Measurements from ENCODE around the gene MBNL2. TPM values are rescaled to one million over a fixed set of nuclear protein-coding genes. Genes with fewer than 3 reads are reported as not detected.

MBNL2 gene
- total and polyA plus RNA-seq, 2 of the 4 experiments (the other 2 are of a cell fraction): 26.9 to 103 TPM

GRCh38 chr13:97434397-97435201 is 212.5 kb downstream of the MBNL2 start:
- peak overlapping the region; percentile 46 for H3K18ac ChIP-seq (ENCODE audit: low read depth, low read length)
- H2AK9ac ChIP-seq (replicated peaks; ENCODE audit: low read depth, low read length, poor library complexity): peak overlapping the region; percentile 85
- H3K4me2 ChIP-seq (ENCODE audit: low read depth, low read length): peak overlapping the region; percentile 99
- dilution Hi-C loops (cut with HindIII; ENCODE audit: low sequenced_read_pairs, unreplicated experiment): no loop called here
- H3K27ac ChIP-seq (ENCODE audit: insufficient read depth, low read length): peak overlapping the region; percentile 76
- WGBS, 2 experiments (ENCODE audit: extremely low coverage in 2 of 2, insufficient read length in 1 of 2): 0% methylated on average over 29 of the region's 60 CpGs; no CpG with 5 or more reads in 1 of the 2 experiments
- ChIA-PET POLR2A (ENCODE audit: unreplicated experiment) (no interaction called here), CTCF (no interaction called here)
- H3K9me1 ChIP-seq (ENCODE audit: insufficient read depth, low read length): peaks cover 5% of the 10 kb centered on the region
- H2BK120ac ChIP-seq (ENCODE audit: low read depth, low read length): peak overlapping the region; percentile 27; the same call in 1 of the 2 replicates
- H4K91ac ChIP-seq (ENCODE audit: insufficient read depth, low read depth, low read length): peak overlapping the region; percentile 5; the same call in 1 of the 2 replicates
- no peak overlapping the region for H2BK20ac ChIP-seq (ENCODE audit: low read depth, low read length)
- H2BK15ac ChIP-seq (ENCODE audit: low read depth, low read length): peak overlapping the region; percentile 68; the same call in 1 of the 3 replicates
- BruUV-seq (replicated peaks): no TSS peak
- peaks cover 13% of the 10 kb centered on the region for H4K20me1 ChIP-seq (ENCODE audit: insufficient read depth, low read length)
- in situ Hi-C loops (cut with MboI; ENCODE audit: low sequenced_read_pairs): no loop called here
- no peaks in the 10 kb centered on the region for H3K9me3 ChIP-seq (ENCODE audit: control insufficient read depth, insufficient read depth, low read length)
- H3K23ac ChIP-seq (ENCODE audit: low read depth, low read length): peak overlapping the region; percentile 97
- H4K8ac ChIP-seq (ENCODE audit: low read depth in 2 of 2, low read length in 2 of 2): peak overlapping the region in 1 of 2 experiments; percentile 44; a peak in 1 of 4 replicates
- peak overlapping the region; percentile 93 for H3K14ac ChIP-seq (replicated peaks; ENCODE audit: low read depth, low read length)
- peak overlapping the region; percentile 57 for H2BK5ac ChIP-seq (ENCODE audit: low read depth, low read length, poor library complexity, severe bottlenecking)
- no peaks in the 10 kb centered on the region for H3K27me3 ChIP-seq (ENCODE audit: control insufficient read depth, insufficient read depth, low read length)
- H3K79me1 ChIP-seq (ENCODE audit: low read depth in 1 of 2, low read length in 2 of 2): peaks cover 18 to 51% of the 10 kb centered on the region in 2 experiments
- H3K9ac ChIP-seq (ENCODE audit: low read depth, low read length): peak overlapping the region; percentile 97
- DNase-seq (peak; percentile 20), ATAC-seq (ENCODE audit: low read depth) (peak; percentile 2)
- H2AFZ ChIP-seq (replicated peaks; ENCODE audit: low read length, poor library complexity): peak overlapping the region; percentile 92
- peak overlapping the region; percentile 76 for H3K56ac ChIP-seq (ENCODE audit: extremely low read depth, insufficient read depth, low read length)
- H3K4me3 ChIP-seq (ENCODE audit: insufficient read depth, low read depth, low read length): peak overlapping the region; percentile 70
- no peak overlapping the region; the same call in 1 of the 2 replicates for H2AK5ac ChIP-seq (ENCODE audit: low read depth, low read length)
- intact Hi-C loops (cut with micrococcal nuclease): loop anchor here (1.0 to 10.0 kb wide), 5 partner anchors 67 to 366 kb away; no protein-coding TSS in a partner anchor
- H3K4ac ChIP-seq (ENCODE audit: low read depth, low read length): peak overlapping the region; percentile 78
- peak overlapping the region; percentile 14; the same call in 1 of the 2 replicates for H4K5ac ChIP-seq (ENCODE audit: low read depth, low read length)
- H3K36me3 ChIP-seq (ENCODE audit: control insufficient read depth, insufficient read depth, low read length): no peaks in the 10 kb centered on the region
- peaks cover 1% of the 10 kb centered on the region for H3K4me1 ChIP-seq (ENCODE audit: control insufficient read depth, insufficient read depth, low read length)
- TF ChIP-seq USF2 (IDR thresholded peaks at IDR 0.05; ENCODE audit: low read depth, low read length) (no peak), CTCF (conservative IDR thresholded peaks at IDR 0.05; ENCODE audit: low read depth, low read length) (no peak), MAFK (IDR thresholded peaks at IDR 0.05; ENCODE audit: low read depth, low read length) (no peak), CEBPB (IDR thresholded peaks at IDR 0.05; ENCODE audit: low read depth, low read length) (no peak), RAD21 (IDR thresholded peaks at IDR 0.05; ENCODE audit: low read length) (no peak), RCOR1 (IDR thresholded peaks at IDR 0.05; ENCODE audit: insufficient replicate concordance, low read length) (no peak), MAZ (IDR thresholded peaks at IDR 0.05; ENCODE audit: borderline replicate concordance, low read depth, low read length) (no peak), RFX5 (IDR thresholded peaks at IDR 0.05; ENCODE audit: low read depth, low read length) (no peak), FOS (IDR thresholded peaks at IDR 0.05; ENCODE audit: low read depth, low read length) (no peak), SMC3 (IDR thresholded peaks at IDR 0.05; ENCODE audit: low read depth, low read length) (no peak), NFE2L2 (IDR thresholded peaks at IDR 0.05; ENCODE audit: low read depth, low read length) (no peak), CHD1 (IDR thresholded peaks at IDR 0.05; ENCODE audit: low read depth, low read length) (no peak), BHLHE40 (IDR thresholded peaks at IDR 0.05; ENCODE audit: low read depth, low read length) (no peak), POLR2A (IDR thresholded peaks at IDR 0.05; ENCODE audit: low read depth, low read length) (no peak)

Measured in IMR-90 (cell line).